Measurements from ENCODE around the gene CDC27.
"Not testable (repeated sequence)": the region's sequence is repeated elsewhere in the genome, so short reads cannot be mapped to it uniquely, and the experiment has no call there.

The CDC27 gene

GRCh38 chr17:47072886-47073285, 116.2 kb downstream of the CDC27 start:
- no peaks in the 10 kb centered on the region for H3K36me3 ChIP-seq (replicated peaks)
- no peak overlapping the region for H3K27ac ChIP-seq
- no peak for DNase-seq
- no peaks in the 10 kb centered on the region for H3K27me3 ChIP-seq (replicated peaks)
- in situ Hi-C loops (cut with HindIII; ENCODE audit: low pct_ligation_motif_present, low sequenced_read_pairs): no loop called here
- H3K4me3 ChIP-seq (ENCODE audit: low read depth, low read length): no peak overlapping the region
- TF ChIP-seq, protein P1, sequence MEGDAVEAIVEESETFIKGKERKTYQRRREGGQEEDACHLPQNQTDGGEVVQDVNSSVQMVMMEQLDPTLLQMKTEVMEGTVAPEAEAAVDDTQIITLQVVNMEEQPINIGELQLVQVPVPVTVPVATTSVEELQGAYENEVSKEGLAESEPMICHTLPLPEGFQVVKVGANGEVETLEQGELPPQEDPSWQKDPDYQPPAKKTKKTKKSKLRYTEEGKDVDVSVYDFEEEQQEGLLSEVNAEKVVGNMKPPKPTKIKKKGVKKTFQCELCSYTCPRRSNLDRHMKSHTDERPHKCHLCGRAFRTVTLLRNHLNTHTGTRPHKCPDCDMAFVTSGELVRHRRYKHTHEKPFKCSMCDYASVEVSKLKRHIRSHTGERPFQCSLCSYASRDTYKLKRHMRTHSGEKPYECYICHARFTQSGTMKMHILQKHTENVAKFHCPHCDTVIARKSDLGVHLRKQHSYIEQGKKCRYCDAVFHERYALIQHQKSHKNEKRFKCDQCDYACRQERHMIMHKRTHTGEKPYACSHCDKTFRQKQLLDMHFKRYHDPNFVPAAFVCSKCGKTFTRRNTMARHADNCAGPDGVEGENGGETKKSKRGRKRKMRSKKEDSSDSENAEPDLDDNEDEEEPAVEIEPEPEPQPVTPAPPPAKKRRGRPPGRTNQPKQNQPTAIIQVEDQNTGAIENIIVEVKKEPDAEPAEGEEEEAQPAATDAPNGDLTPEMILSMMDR (IDR thresholded peaks at IDR 0.05; ENCODE audit: low read depth, low read length, missing control alignments): no peak

DNA sequence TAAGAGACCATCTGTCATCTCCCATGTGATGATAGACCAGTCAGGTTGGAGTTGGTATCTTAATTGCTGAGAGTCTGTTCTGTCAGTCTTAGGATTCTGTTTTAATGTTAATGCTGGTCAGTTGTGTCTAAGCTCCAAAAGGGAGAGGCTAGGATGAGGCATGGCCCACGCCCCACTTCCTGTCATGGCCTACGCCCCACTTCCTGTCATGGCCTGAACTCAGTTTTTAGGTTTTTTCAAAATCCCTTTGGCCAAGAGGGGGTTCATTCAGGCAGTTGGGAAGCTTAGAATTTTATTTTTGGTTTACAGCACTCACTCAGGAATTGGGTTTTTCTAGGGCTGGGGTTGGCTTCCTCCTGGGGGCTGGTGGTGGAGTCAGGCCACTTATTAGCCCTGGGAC, 117.9 kb downstream of the CDC27 start:
- in situ Hi-C loops (cut with HindIII; ENCODE audit: low pct_ligation_motif_present, low sequenced_read_pairs): not testable (repeated sequence)

GRCh38 chr17:47070266-47070665, 118.8 kb downstream of the CDC27 start:
- H3K27me3 ChIP-seq (replicated peaks); H3K27ac ChIP-seq; H3K36me3 ChIP-seq (replicated peaks); in situ Hi-C loops (cut with HindIII; ENCODE audit: low pct_ligation_motif_present, low sequenced_read_pairs); H3K4me3 ChIP-seq (ENCODE audit: low read depth, low read length): not testable (repeated sequence)
- peak; percentile 6 for DNase-seq

More for the DNA sequence above, 117.9 kb downstream of the CDC27 start:
- H3K27ac ChIP-seq; H3K27me3 ChIP-seq (replicated peaks); H3K4me3 ChIP-seq (ENCODE audit: low read depth, low read length); DNase-seq; H3K36me3 ChIP-seq (replicated peaks): not testable (repeated sequence)

Measured in brain microvascular endothelial cell (primary cell).